Suprapubic skin (tissue), 3 donors: ENCODE measurements around the gene SDHAF3.

Experiments used
- CTCF ChIP-seq, 2 donors: fragments of 200-600 bp in 1 of 2; fragments of 450-650 bp in 1 of 2; sonication (generic) in 1 of 2; IDR thresholded peaks; one replicate each; pipeline ENCODE4 v1.5.1; 2016 to 2019; ENCODE audit warnings: antibody characterized with exemption in 2 of 2, mild to moderate bottlenecking in 1 of 2, moderate library complexity in 1 of 2
- POLR2A ChIP-seq, 2 donors: fragments of 450-650 bp; IDR thresholded peaks; one replicate each; pipeline ENCODE4 v1.6.1; 2017; ENCODE audit warnings: antibody characterized with exemption in 2 of 2, mild to moderate bottlenecking in 2 of 2, moderate library complexity in 2 of 2

GRCh38 chr7:97179454-97180104, 62.1 kb downstream of the SDHAF3 start:
- TF ChIP-seq CTCF (IDR thresholded peaks at IDR 0.05) (peak in 1 of 2 donors; percentile 77), POLR2A (IDR thresholded peaks at IDR 0.05) (no peak)
